GM18951 (cell line): ENCODE results near the gene DHRS12.

ENCODE experiments used
- POLR2A ChIP-seq: IDR thresholded peaks from 4 replicates; pipeline ENCODE4 v1.6.1; 2011; ENCODE audit warnings: mild to moderate bottlenecking; ENCODE audit not compliant: insufficient read length, insufficient read depth; ENCODE audit errors: extremely low read depth
- in situ Hi-C: fragments of 300-500 bp; cut with MboI; formaldehyde crosslinking; loops from one replicate; pipeline ENCODE4 v1.12.0; 2022; ENCODE audit warnings: low sequenced_read_pairs, mixed read lengths, inconsistent platforms; ENCODE audit not compliant: unreplicated experiment

The DHRS12 gene

GRCh38 chr13:51768378-51768921, 35.5 kb downstream of the DHRS12 start:
- in situ Hi-C loops = no loop called here

GRCh38 chr13:51767100-51767499, 36.9 kb downstream of the DHRS12 start:
- in situ Hi-C loops = no loop called here

More at GRCh38 chr13:51768378-51768921, 35.5 kb downstream of the DHRS12 start:
- TF ChIP-seq POLR2A = no peak

GRCh38 chr13:51765142-51765515, 38.8 kb downstream of the DHRS12 start:
- no peak for TF ChIP-seq POLR2A
- in situ Hi-C loops = no loop called here

More at GRCh38 chr13:51767100-51767499, 36.9 kb downstream of the DHRS12 start:
- TF ChIP-seq POLR2A = no peak

- in situ Hi-C loops = no loop called here
- TF ChIP-seq POLR2A = peak; percentile 65
Measured at GRCh38 chr13:51764184-51765141, 39.5 kb downstream of the DHRS12 start.

GRCh38 chr13:51763486-51763885, 40.5 kb downstream of the DHRS12 start:
- no peak for TF ChIP-seq POLR2A
- in situ Hi-C loops = no loop called here

- in situ Hi-C loops = no loop called here
- no peak for TF ChIP-seq POLR2A
Measured at GRCh38 chr13:51761643-51762350, 42.2 kb downstream of the DHRS12 start.

- TF ChIP-seq POLR2A = no peak
- in situ Hi-C loops = no loop called here
Measured at GRCh38 chr13:51760592-51760991, 43.4 kb downstream of the DHRS12 start.

- TF ChIP-seq POLR2A = no peak
- in situ Hi-C loops = no loop called here
Measured at GRCh38 chr13:51759240-51759639, 44.7 kb downstream of the DHRS12 start.

- TF ChIP-seq POLR2A = no peak
- in situ Hi-C loops = no loop called here
Measured at GRCh38 chr13:51758691-51759090, 45.3 kb downstream of the DHRS12 start.

GRCh38 chr13:51756651-51757050, 47.3 kb downstream of the DHRS12 start:
- no peak for TF ChIP-seq POLR2A
- in situ Hi-C loops = no loop called here

GRCh38 chr13:51747438-51748434, 56.2 kb downstream of the DHRS12 start:
- TF ChIP-seq POLR2A = no peak
- in situ Hi-C loops = no loop called here

GRCh38 chr13:51746802-51747201, 57.2 kb downstream of the DHRS12 start:
- in situ Hi-C loops = no loop called here
- no peak for TF ChIP-seq POLR2A

- in situ Hi-C loops = no loop called here
Measured at GRCh38 chr13:51745243-51745642, 58.7 kb downstream of the DHRS12 start.

GRCh38 chr13:51742611-51743010, 61.4 kb downstream of the DHRS12 start:
- in situ Hi-C loops = no loop called here
- no peak for TF ChIP-seq POLR2A

More at GRCh38 chr13:51745243-51745642, 58.7 kb downstream of the DHRS12 start:
- TF ChIP-seq POLR2A = no peak
